Mucosa of descending colon (tissue), 3 donors: ENCODE results near the gene HCN2. TPM values are rescaled to one million over a fixed set of nuclear protein-coding genes. Genes with fewer than 3 reads are reported as not detected.
A peak's percentile ranks its signal among the peaks of the same experiment; 100 is the strongest.

ENCODE experiments used
- ATAC-seq: fragments of 200-7000 bp; cut with Tn5 transposase; one replicate; pipeline ENCODE4 v1.9.1; 2020; ENCODE audit warnings: mild to moderate bottlenecking, moderate library complexity
- DNase-seq, 3 donors: peaks; one replicate each; pipeline ENCODE4 v3.0.0-alpha.2; 2020
- H3K36me3 ChIP-seq: fragments of 200-600 bp; one replicate; pipeline ENCODE4 v1.8.0; 2021; ENCODE audit warnings: low read depth, mild to moderate bottlenecking
- H3K4me1 ChIP-seq: fragments of 200-600 bp; one replicate; pipeline ENCODE4 v1.8.0; 2021; ENCODE audit warnings: low read depth, mild to moderate bottlenecking
- H3K4me3 ChIP-seq: fragments of 200-600 bp; one replicate; pipeline ENCODE4 v1.8.0; 2021; ENCODE audit warnings: mild to moderate bottlenecking
- H3K9me3 ChIP-seq: fragments of 200-600 bp; one replicate; pipeline ENCODE4 v1.8.0; 2021; ENCODE audit warnings: mild to moderate bottlenecking
- CTCF ChIP-seq: fragments of 200-600 bp; IDR thresholded peaks from one replicate; pipeline ENCODE4 v1.8.0; 2022; ENCODE audit warnings: antibody characterized with exemption, mild to moderate bottlenecking
- intact Hi-C, 2 donors: fragments of 100-400 bp; cut with DNase I in 1 of 2; cut with micrococcal nuclease in 1 of 2; formaldehyde crosslinking; loops; one replicate each; pipeline versions ENCODE4 v1.11.0 to v1.11.1; 2022; cut with DNase I, micrococcal nuclease
- total RNA-seq, 3 donors: library from RNA; stranded (reverse); fragmentation: NEBNext Ultra II Directional in 2 of 3; extraction: Animal tissue kit (Norgen Biotek cat#: 25700) in 2 of 3; gene quantifications; one replicate each; pipeline versions ENCODE4 v1.2.1 to v1.2.4, GENCODE V29; 2021 to 2023
- donor health status: DM: no; HTN: no; CAD: no; lungs with moderate emphysema.
- donor health status: DM: no; HTN: no; CAD: no.
- donor health status: DM: no; HTN: yes; CAD: no.

Gene HCN2
- total RNA-seq, 3 donors from 2014 or later = 0.12 to 0.89 (median 0.17) TPM

GRCh38 chr19:576768-577438, 12.8 kb upstream of the HCN2 start:
- Histone ChIP-seq H3K36me3 (peaks cover 11% of the 10 kb centered on the region), H3K4me1 (peaks cover 26% of the 10 kb centered on the region), H3K4me3 (no peak overlapping the region), H3K9me3 (no peaks in the 10 kb centered on the region)
- intact Hi-C loops = no loop called here
- TF ChIP-seq CTCF = no peak
- ATAC-seq (no peak), DNase-seq (peak in 1 of 3 donors; percentile 23)

- DNase-seq (peak in 1 of 3 donors; percentile 21), ATAC-seq (no peak)
- no peak for TF ChIP-seq CTCF
- intact Hi-C loops = no loop called here
- no peaks in the 10 kb centered on the region for H3K9me3 ChIP-seq
- peaks cover 26% of the 10 kb centered on the region for H3K4me1 ChIP-seq
- H3K4me3 ChIP-seq = no peak overlapping the region
- H3K36me3 ChIP-seq = peaks cover 12% of the 10 kb centered on the region
These were observed 12.0 kb upstream of the HCN2 start for GRCh38 chr19:577439-578392.

- H3K9me3 ChIP-seq = no peaks in the 10 kb centered on the region
- DNase-seq (peak in 1 of 3 donors; percentile 24), ATAC-seq (no peak)
- H3K4me1 ChIP-seq = peaks cover 22% of the 10 kb centered on the region
- peaks cover 12% of the 10 kb centered on the region for H3K36me3 ChIP-seq
- TF ChIP-seq CTCF = no peak
- no peak overlapping the region for H3K4me3 ChIP-seq
- intact Hi-C loops = no loop called here
These were observed 10.4 kb upstream of the HCN2 start for GRCh38 chr19:579111-579841.

GRCh38 chr19:579842-580155, 9.9 kb upstream of the HCN2 start:
- Histone ChIP-seq H3K36me3 (peaks cover 12% of the 10 kb centered on the region), H3K4me1 (peaks cover 16% of the 10 kb centered on the region), H3K9me3 (no peaks in the 10 kb centered on the region), H3K4me3 (no peak overlapping the region)
- intact Hi-C loops = loop anchor here in 1 of 2 donors (10.0 kb wide), 1 partner anchor 155 kb away; no protein-coding TSS in a partner anchor
- TF ChIP-seq CTCF = no peak
- DNase-seq = peak in 1 of 3 donors; percentile 14
- ATAC-seq = no peak

GRCh38 chr19:580274-580835, 9.3 kb upstream of the HCN2 start:
- peaks cover 11% of the 10 kb centered on the region for H3K4me1 ChIP-seq
- H3K9me3 ChIP-seq = no peaks in the 10 kb centered on the region
- intact Hi-C loops = loop anchor here in 1 of 2 donors (10.0 kb wide), 1 partner anchor 154 kb away; no protein-coding TSS in a partner anchor
- peaks cover 12% of the 10 kb centered on the region for H3K36me3 ChIP-seq
- peak in 1 of 3 donors; percentile 28 for DNase-seq
- ATAC-seq = no peak
- no peak for TF ChIP-seq CTCF
- no peak overlapping the region for H3K4me3 ChIP-seq
